Stimulated activated CD4-positive, alpha-beta T cell treated with anti-CD3 and anti-CD28 coated beads, Interleukin-1b, Interleukin-23, amount 100 ng/mL, for 1 hour (primary cell): ENCODE data around the gene FAM50A.
"Not testable (repeated sequence)": the region's sequence is repeated elsewhere in the genome, so short reads cannot be mapped to it uniquely, and the experiment has no call there.

Source experiments
- DNase-seq, 2 donors: peaks; one replicate each; pipeline ENCODE4 v3.0.0-alpha.2; 2020; ENCODE audit warnings: low read depth in 2 of 2

The FAM50A gene

GRCh38 chrX:154443992-154444754, at the start of gene FAM50A:
Gene FAM50A (plus strand): TSS chrX:154444141. CDS start chrX:154444236, 95 bp downstream.
- peak in 1 of 2 donors; percentile 35 for DNase-seq

- DNase-seq = not testable (repeated sequence)
Observed at GRCh38 chrX:154396363-154396762, 47.6 kb upstream of the FAM50A start.

GRCh38 chrX:154396973-154397887, 46.7 kb upstream of the FAM50A start:
- DNase-seq = peak in 1 of 2 donors; percentile 39

GRCh38 chrX:154397888-154398667, 45.9 kb upstream of the FAM50A start, which contains the start of gene RPL10:
Gene RPL10 (plus strand): TSS chrX:154398377. CDS start chrX:154398520, 143 bp downstream.
- peak; percentile 62 to 74 for DNase-seq

GRCh38 chrX:154398668-154399526, 45.0 kb upstream of the FAM50A start:
- peak; percentile 56 to 59 for DNase-seq

- no peak for DNase-seq
Observed at GRCh38 chrX:154399527-154400368, 44.2 kb upstream of the FAM50A start.

- not testable (repeated sequence) for DNase-seq
Observed at GRCh38 chrX:154400369-154400817, 43.5 kb upstream of the FAM50A start.

GRCh38 chrX:154401045-154401799, 42.7 kb upstream of the FAM50A start:
- no peak for DNase-seq

GRCh38 chrX:154401918-154402621, 41.9 kb upstream of the FAM50A start:
- DNase-seq = no peak

- no peak for DNase-seq
Observed at GRCh38 chrX:154402622-154403127, 41.3 kb upstream of the FAM50A start.

- DNase-seq = no peak
Observed at GRCh38 chrX:154403192-154403591, 40.7 kb upstream of the FAM50A start.

GRCh38 chrX:154403858-154404257, 40.1 kb upstream of the FAM50A start:
- no peak for DNase-seq

- DNase-seq = no peak
Observed at GRCh38 chrX:154404625-154405192, 39.2 kb upstream of the FAM50A start.

GRCh38 chrX:154408659-154409221, 35.2 kb upstream of the FAM50A start:
- DNase-seq = no peak

- no peak for DNase-seq
Observed at GRCh38 chrX:154409222-154409871, 34.6 kb upstream of the FAM50A start, which contains the start of gene DNASE1L1. Gene DNASE1L1 (minus strand): TSS chrX:154409254. CDS start chrX:154405568, 3,686 bp downstream.

- DNase-seq = no peak
Observed at GRCh38 chrX:154411981-154412340, 32.0 kb upstream of the FAM50A start.

GRCh38 chrX:154412468-154412867, 31.5 kb upstream of the FAM50A start:
- DNase-seq = no peak
